Measurements from ENCODE around the gene FARS2. TPM values are rescaled to one million over a fixed set of nuclear protein-coding genes. Genes with fewer than 3 reads are reported as not detected.

The FARS2 gene
- total RNA-seq, 1 donor from 2014 or later = 23.3 TPM

- TF ChIP-seq, protein P1, sequence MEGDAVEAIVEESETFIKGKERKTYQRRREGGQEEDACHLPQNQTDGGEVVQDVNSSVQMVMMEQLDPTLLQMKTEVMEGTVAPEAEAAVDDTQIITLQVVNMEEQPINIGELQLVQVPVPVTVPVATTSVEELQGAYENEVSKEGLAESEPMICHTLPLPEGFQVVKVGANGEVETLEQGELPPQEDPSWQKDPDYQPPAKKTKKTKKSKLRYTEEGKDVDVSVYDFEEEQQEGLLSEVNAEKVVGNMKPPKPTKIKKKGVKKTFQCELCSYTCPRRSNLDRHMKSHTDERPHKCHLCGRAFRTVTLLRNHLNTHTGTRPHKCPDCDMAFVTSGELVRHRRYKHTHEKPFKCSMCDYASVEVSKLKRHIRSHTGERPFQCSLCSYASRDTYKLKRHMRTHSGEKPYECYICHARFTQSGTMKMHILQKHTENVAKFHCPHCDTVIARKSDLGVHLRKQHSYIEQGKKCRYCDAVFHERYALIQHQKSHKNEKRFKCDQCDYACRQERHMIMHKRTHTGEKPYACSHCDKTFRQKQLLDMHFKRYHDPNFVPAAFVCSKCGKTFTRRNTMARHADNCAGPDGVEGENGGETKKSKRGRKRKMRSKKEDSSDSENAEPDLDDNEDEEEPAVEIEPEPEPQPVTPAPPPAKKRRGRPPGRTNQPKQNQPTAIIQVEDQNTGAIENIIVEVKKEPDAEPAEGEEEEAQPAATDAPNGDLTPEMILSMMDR (conservative IDR thresholded peaks at IDR 0.05) = no peak
- Mint-ChIP-seq H3K27me3 (ENCODE audit: low read depth) (no peaks in the 10 kb centered on the region), H3K27ac (ENCODE audit: unreplicated experiment) (no peak overlapping the region), H3K9me3 (peaks cover 5% of the 10 kb centered on the region), H3K4me1 (peaks cover 1% of the 10 kb centered on the region), H3K36me3 (ENCODE audit: low read depth) (peaks cover 6% of the 10 kb centered on the region), H3K4me3 (no peak overlapping the region)
- no peak for DNase-seq (ENCODE audit: low read depth, low spot score)
These were observed 273.3 kb downstream of the FARS2 start for GRCh38 chr6:5534643-5535042.

DNA sequence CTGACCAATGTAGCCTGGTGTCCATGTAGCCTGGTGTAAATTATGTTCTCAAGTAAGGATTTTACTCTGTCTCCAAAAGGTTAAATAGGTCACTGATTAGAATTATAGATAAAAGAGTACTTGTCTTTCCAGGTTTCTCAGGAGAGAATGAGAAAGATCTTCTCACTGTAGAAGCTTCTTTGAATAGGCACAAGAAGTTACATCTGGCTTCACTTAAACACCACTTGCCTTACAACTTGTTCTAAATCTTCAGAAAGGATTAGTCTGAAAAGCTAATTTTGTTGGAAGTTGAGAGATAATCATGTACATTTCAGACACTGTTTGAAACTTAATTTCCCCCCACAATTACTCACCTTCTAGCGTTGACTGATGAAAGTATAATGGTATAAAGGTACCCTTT, 275.3 kb downstream of the FARS2 start:
- H3K27ac Mint-ChIP-seq (ENCODE audit: unreplicated experiment) = peak overlapping the region; percentile 7
- no peaks in the 10 kb centered on the region for H3K27me3 Mint-ChIP-seq (ENCODE audit: low read depth)
- peaks cover 5% of the 10 kb centered on the region for H3K9me3 Mint-ChIP-seq
- TF ChIP-seq, protein P1 (conservative IDR thresholded peaks at IDR 0.05) = no peak
- DNase-seq (ENCODE audit: low read depth, low spot score) = no peak
- peaks cover 17% of the 10 kb centered on the region for H3K4me1 Mint-ChIP-seq
- peaks cover 6% of the 10 kb centered on the region for H3K36me3 Mint-ChIP-seq (ENCODE audit: low read depth)
- H3K4me3 Mint-ChIP-seq = no peak overlapping the region

DNA sequence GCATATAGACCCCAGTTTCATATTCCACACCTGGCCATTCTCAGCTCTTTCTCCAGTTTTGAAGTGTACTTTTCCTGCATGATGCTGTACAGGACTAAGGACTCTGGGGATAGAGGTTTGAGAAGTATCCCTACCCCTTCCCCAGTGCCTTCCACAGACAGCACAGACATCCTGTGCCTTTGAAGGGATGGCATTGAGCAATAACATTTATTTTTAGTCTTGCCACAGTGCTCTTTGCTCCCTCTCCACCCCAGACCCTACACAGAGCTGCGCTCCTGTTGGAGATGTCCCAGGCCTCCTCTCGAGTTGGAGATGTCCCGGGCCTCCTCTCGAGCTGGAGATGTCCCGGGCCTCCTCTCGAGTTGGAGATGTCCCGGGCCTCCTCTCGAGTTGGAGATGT, 275.8 kb downstream of the FARS2 start:
- TF ChIP-seq, protein P1 (conservative IDR thresholded peaks at IDR 0.05) = no peak

DNA sequence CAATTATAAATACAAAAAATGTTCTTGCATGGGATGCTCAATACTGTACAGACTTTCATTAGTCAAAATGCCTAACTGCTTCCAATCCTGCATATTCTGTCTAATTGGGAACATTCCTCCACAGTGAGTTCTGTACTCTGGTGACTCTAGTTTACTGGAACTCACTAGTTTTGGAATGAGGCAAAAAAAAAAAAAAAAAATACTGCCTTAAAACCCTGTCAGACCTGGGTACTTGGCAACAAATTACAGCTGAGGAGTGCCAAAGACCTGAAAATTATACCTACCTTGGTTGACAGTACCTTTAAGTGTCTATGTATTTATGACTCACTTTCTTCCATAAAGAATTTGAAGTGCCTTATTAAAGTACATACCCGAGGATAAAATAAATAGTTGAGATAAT, 276.7 kb downstream of the FARS2 start:
- peaks cover 5% of the 10 kb centered on the region for H3K9me3 Mint-ChIP-seq
- TF ChIP-seq, protein P1 (conservative IDR thresholded peaks at IDR 0.05) = no peak

More for the DNA sequence above, 275.8 kb downstream of the FARS2 start:
- Mint-ChIP-seq H3K4me1 (peaks cover 17% of the 10 kb centered on the region), H3K27ac (ENCODE audit: unreplicated experiment) (peak overlapping the region; percentile 7), H3K36me3 (ENCODE audit: low read depth) (peaks cover 6% of the 10 kb centered on the region), H3K9me3 (peaks cover 5% of the 10 kb centered on the region), H3K27me3 (ENCODE audit: low read depth) (no peaks in the 10 kb centered on the region), H3K4me3 (no peak overlapping the region)
- DNase-seq (ENCODE audit: low read depth, low spot score) = no peak

GRCh38 chr6:5540370-5540769, 279.1 kb downstream of the FARS2 start:
- TF ChIP-seq, protein P1 (conservative IDR thresholded peaks at IDR 0.05) = no peak
- no peaks in the 10 kb centered on the region for H3K27me3 Mint-ChIP-seq (ENCODE audit: low read depth)
- H3K4me1 Mint-ChIP-seq = peaks cover 17% of the 10 kb centered on the region
- no peak overlapping the region for H3K27ac Mint-ChIP-seq (ENCODE audit: unreplicated experiment)
- no peak for DNase-seq (ENCODE audit: low read depth, low spot score)
- H3K36me3 Mint-ChIP-seq (ENCODE audit: low read depth) = peaks cover 5% of the 10 kb centered on the region
- no peaks in the 10 kb centered on the region for H3K9me3 Mint-ChIP-seq
- H3K4me3 Mint-ChIP-seq = no peak overlapping the region

More for the DNA sequence above, 276.7 kb downstream of the FARS2 start:
- no peaks in the 10 kb centered on the region for H3K27me3 Mint-ChIP-seq (ENCODE audit: low read depth)
- peaks cover 6% of the 10 kb centered on the region for H3K36me3 Mint-ChIP-seq (ENCODE audit: low read depth)
- DNase-seq (ENCODE audit: low read depth, low spot score) = no peak
- no peak overlapping the region for H3K27ac Mint-ChIP-seq (ENCODE audit: unreplicated experiment)
- H3K4me3 Mint-ChIP-seq = no peak overlapping the region
- peaks cover 17% of the 10 kb centered on the region for H3K4me1 Mint-ChIP-seq

GRCh38 chr6:5541025-5541424, 279.7 kb downstream of the FARS2 start:
- H3K27ac Mint-ChIP-seq (ENCODE audit: unreplicated experiment) = no peak overlapping the region

More at GRCh38 chr6:5541025-5541424, 279.7 kb downstream of the FARS2 start:
- Mint-ChIP-seq H3K4me3 (no peak overlapping the region), H3K9me3 (no peaks in the 10 kb centered on the region), H3K36me3 (ENCODE audit: low read depth) (peaks cover 8% of the 10 kb centered on the region), H3K4me1 (peaks cover 17% of the 10 kb centered on the region), H3K27me3 (ENCODE audit: low read depth) (no peaks in the 10 kb centered on the region)
- TF ChIP-seq, protein P1 (conservative IDR thresholded peaks at IDR 0.05) = no peak
- DNase-seq (ENCODE audit: low read depth, low spot score) = no peak

Measured in neural crest cell (in vitro differentiated cells).